Liver (tissue), 9 donors: Measurements from ENCODE around the gene TSPAN17. TPM values are rescaled to one million over a fixed set of nuclear protein-coding genes. Genes with fewer than 3 reads are reported as not detected.

ENCODE experiments used
- DNase-seq: peaks from one replicate; pipeline ENCODE4 v3.0.0-alpha.2; 2017; ENCODE audit warnings: low spot score
- H3K27ac ChIP-seq, 2 donors: one replicate each; pipeline ENCODE4 v1.7.0; 2013; ENCODE audit warnings: inconsistent platforms in 2 of 2, low read length in 2 of 2, control low read depth in 1 of 2, low read depth in 1 of 2, mild to moderate bottlenecking in 1 of 2
- H3K27me3 ChIP-seq, 4 donors: one replicate each; pipeline versions ENCODE4 v1.6.1 to v1.7.0; 2013; ENCODE audit warnings: low read length in 3 of 4, inconsistent platforms in 1 of 4, mild to moderate bottlenecking in 1 of 4, moderate library complexity in 1 of 4; ENCODE audit not compliant: control insufficient read depth in 4 of 4, insufficient read depth in 4 of 4
- H3K36me3 ChIP-seq, 4 donors: one replicate each; pipeline versions ENCODE4 v1.6.1 to v1.7.0; 2013; ENCODE audit warnings: low read length in 3 of 4, mild to moderate bottlenecking in 3 of 4, low read depth in 1 of 4, moderate library complexity in 1 of 4; ENCODE audit not compliant: control insufficient read depth in 4 of 4, insufficient read depth in 3 of 4
- H3K4me1 ChIP-seq, 4 donors: one replicate each; pipeline versions ENCODE4 v1.6.1 to v1.7.0; 2013; ENCODE audit warnings: low read length in 3 of 4, mild to moderate bottlenecking in 3 of 4, moderate library complexity in 1 of 4; ENCODE audit not compliant: control insufficient read depth in 4 of 4, insufficient read depth in 4 of 4
- H3K4me3 ChIP-seq, 3 donors: one replicate each; pipeline versions ENCODE4 v1.6.1 to v1.7.0; 2013; ENCODE audit warnings: low read length in 3 of 3, control low read depth in 1 of 3, low read depth in 1 of 3, mild to moderate bottlenecking in 1 of 3
- H3K9ac ChIP-seq, 2 donors: one replicate each; pipeline ENCODE4 v1.7.0; 2013; ENCODE audit warnings: low read length in 2 of 2, mild to moderate bottlenecking in 2 of 2, moderate library complexity in 2 of 2, control low read depth in 1 of 2, low read depth in 1 of 2
- H3K9me3 ChIP-seq, 4 donors: one replicate each; pipeline versions ENCODE4 v1.6.1 to v1.7.0; 2013; ENCODE audit warnings: low read length in 3 of 4; ENCODE audit not compliant: control insufficient read depth in 4 of 4
- EGR1 ChIP-seq, 2 donors: IDR thresholded peaks; 2 replicates each; pipeline ENCODE4 v1.6.1; 2016 to 2018; ENCODE audit warnings: antibody characterized with exemption in 2 of 2, low read depth in 2 of 2
- FOXA1 ChIP-seq: IDR thresholded peaks from 2 replicates; pipeline ENCODE4 v1.6.1; 2016; ENCODE audit warnings: antibody characterized with exemption
- FOXA2 ChIP-seq: IDR thresholded peaks from 2 replicates; pipeline ENCODE4 v1.6.1; 2016; ENCODE audit warnings: antibody characterized with exemption
- GABPA ChIP-seq, 2 donors: IDR thresholded peaks in 1 of 2; conservative IDR thresholded peaks in 1 of 2; 2 replicates each; pipeline ENCODE4 v1.6.1; 2016; ENCODE audit warnings: antibody characterized with exemption in 2 of 2, mild to moderate bottlenecking in 1 of 2, moderate library complexity in 1 of 2
- HNF4A ChIP-seq, 2 donors: conservative IDR thresholded peaks; 2 replicates each; pipeline ENCODE4 v1.6.1; 2016; ENCODE audit warnings: antibody characterized with exemption in 2 of 2, mild to moderate bottlenecking in 2 of 2
- HNF4G ChIP-seq: IDR thresholded peaks from 2 replicates; pipeline ENCODE4 v1.6.1; 2016; ENCODE audit warnings: antibody characterized with exemption
- JUND ChIP-seq, 2 donors: IDR thresholded peaks; 2 replicates each; pipeline ENCODE4 v1.6.1; 2016; ENCODE audit warnings: antibody characterized with exemption in 2 of 2
- NR2F2 ChIP-seq: IDR thresholded peaks from 2 replicates; pipeline ENCODE4 v1.6.1; 2016; ENCODE audit warnings: antibody characterized with exemption
- RAD21 ChIP-seq, 2 donors: IDR thresholded peaks; 2 replicates each; pipeline ENCODE4 v1.6.1; 2016; ENCODE audit warnings: antibody characterized with exemption in 2 of 2, mild to moderate bottlenecking in 2 of 2
- RXRA ChIP-seq, 2 donors: IDR thresholded peaks; 2 replicates each; pipeline ENCODE4 v1.6.1; 2017 to 2018; ENCODE audit warnings: antibody characterized with exemption in 2 of 2, mild to moderate bottlenecking in 1 of 2
- SP1 ChIP-seq: IDR thresholded peaks from 2 replicates; pipeline ENCODE4 v1.6.1; 2018; ENCODE audit warnings: antibody characterized with exemption, mild to moderate bottlenecking
- TAF1 ChIP-seq: conservative IDR thresholded peaks from 2 replicates; pipeline ENCODE4 v1.6.1; 2016; ENCODE audit warnings: antibody characterized with exemption, mild to moderate bottlenecking
- YY1 ChIP-seq: IDR thresholded peaks from 2 replicates; pipeline ENCODE4 v1.6.1; 2016; ENCODE audit warnings: antibody characterized with exemption, mild to moderate bottlenecking
- WGBS: extraction: QIAGEN DNeasy Blood & Tissue Kit; methylation state at CpG from one replicate; pipeline ENCODE4 v1.1.7; 2013; 5-methylcytosine and 5-hydroxymethylcytosine counted together
- polyA plus RNA-seq, 2 donors: library from polyadenylated mRNA; stranded (reverse) in 1 of 2; unstranded in 1 of 2; fragments of 200-250 nt in 1 of 2; fragments of >200 nt in 1 of 2; fragmentation: Nextera tagmentation in 1 of 2; extraction: Ambion mirVana in 1 of 2; gene quantifications; one replicate each; pipeline versions ENCODE4 v1.2.1 to v1.2.3, GENCODE V29; 2013 to 2015
- total RNA-seq, 2 donors: library from RNA; depleted of rRNA; stranded (reverse); fragments of >200 nt; gene quantifications; one replicate each; pipeline ENCODE4 v1.2.3, GENCODE V29; 2014
- TF ChIP-seq, protein P1 (sequence below): IDR thresholded peaks from 2 replicates; pipeline ENCODE4 v1.6.1; 2016; ENCODE audit warnings: antibody characterized with exemption
- TF ChIP-seq, protein P2 (sequence below): IDR thresholded peaks from 2 replicates; pipeline ENCODE4 v1.6.1; 2016; ENCODE audit warnings: antibody characterized with exemption
- TF ChIP-seq, protein P3 (sequence below): IDR thresholded peaks from 2 replicates; pipeline ENCODE4 v1.6.1; 2016; ENCODE audit warnings: antibody characterized with exemption, mild to moderate bottlenecking
- TF ChIP-seq, protein P4 (sequence below): fragments of 150-350 bp; IDR thresholded peaks from 2 replicates; pipeline ENCODE4 v1.5.1; 2017; ENCODE audit warnings: improper control_type of control experiment, low read depth, low read length; ENCODE audit not compliant: missing input control
- TF ChIP-seq, protein P5 (sequence below): IDR thresholded peaks from 2 replicates; pipeline ENCODE4 v1.6.1; 2016; ENCODE audit warnings: antibody characterized with exemption
- donor health status: healthy.
- donor health status: healthy.
- donor health status: healthy.
- donor health status: healthy.
- donor health status: healthy.

TSPAN17 gene
- total and polyA plus RNA-seq, 4 donors: 5.7 to 43.4 (median 16.2) TPM

DNA sequence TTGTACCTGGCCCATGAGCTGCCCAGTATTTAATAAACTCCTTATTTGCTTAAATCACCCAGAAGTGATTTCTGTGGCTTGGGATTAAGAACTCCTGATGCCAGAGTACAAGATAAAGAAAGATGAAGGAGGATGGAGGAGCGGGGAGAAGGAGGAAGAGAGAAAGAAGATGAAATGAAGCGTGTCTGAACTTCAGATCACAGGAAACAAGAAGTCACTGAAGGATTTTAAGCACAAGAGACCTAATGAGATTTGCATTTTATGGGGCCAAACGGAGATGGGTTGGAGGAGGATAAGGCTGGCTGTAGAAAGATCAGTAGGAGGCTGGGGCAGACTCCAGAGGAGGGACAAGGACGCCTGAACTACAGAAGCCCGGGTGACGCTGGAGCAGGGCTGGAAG lies 13.7 kb upstream of the TSPAN17 start (continued):
- TF ChIP-seq HNF4G (no peak), RXRA (IDR thresholded peaks at IDR 0.05) (no peak), RAD21 (IDR thresholded peaks at IDR 0.05) (no peak)

DNA sequence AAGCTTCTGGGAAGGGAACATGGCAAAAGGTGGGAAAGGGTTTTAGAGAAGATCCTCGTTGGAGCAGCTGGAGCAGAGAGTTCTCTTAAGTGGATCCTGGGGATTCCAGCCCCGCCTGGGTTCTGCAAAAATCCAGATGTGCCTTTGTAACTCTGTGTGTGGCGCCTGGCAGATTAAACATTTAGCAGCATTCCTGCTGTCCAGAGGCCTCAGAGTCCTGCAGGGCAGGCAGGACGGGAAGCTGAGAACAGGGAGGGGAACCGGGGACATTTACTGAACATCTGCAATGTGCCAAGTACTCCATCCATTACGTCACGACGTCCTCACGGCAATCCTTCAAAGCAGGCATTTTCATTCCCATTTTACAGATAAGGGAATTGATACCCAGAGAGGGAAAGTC lies 10.9 kb upstream of the TSPAN17 start:
- TF ChIP-seq JUND (IDR thresholded peaks at IDR 0.05) (no peak), SP1 (no peak), GABPA (IDR thresholded peaks at IDR 0.05 in 1 of 2, conservative IDR thresholded peaks at IDR 0.05 in 1 of 2) (no peak)
- Histone ChIP-seq H3K4me1 (no peaks in the 10 kb centered on the region), H3K27ac (no peak overlapping the region), H3K4me3 (no peak overlapping the region), H3K36me3 (no peaks in the 10 kb centered on the region), H3K9me3 (no peaks in the 10 kb centered on the region), H3K9ac (no peak overlapping the region), H3K27me3 (peaks cover 0 to 3% (median 1%) of the 10 kb centered on the region in 4 donors)
- WGBS: 48% methylated on average over 9 of the region's 9 CpGs
- no peak for DNase-seq

DNA sequence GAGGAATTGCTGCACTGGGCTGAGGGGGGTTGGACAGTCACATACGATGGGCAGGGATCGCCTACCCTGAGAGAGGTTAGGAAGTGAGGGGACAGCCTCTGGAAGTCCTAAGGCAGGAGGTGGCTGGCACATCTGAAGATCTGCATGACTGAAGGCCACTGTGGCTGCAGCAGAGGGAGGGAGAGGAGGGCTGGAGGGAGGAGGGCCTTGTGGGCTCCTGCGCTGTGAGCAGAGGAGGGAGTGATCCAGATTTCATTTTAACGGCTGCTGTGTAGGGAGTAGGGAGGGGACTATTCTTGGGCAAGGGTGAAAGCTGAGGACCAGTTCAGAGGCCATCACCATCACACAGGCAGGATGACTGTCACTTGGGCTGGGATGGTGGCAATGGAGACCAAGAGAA lies 9.7 kb upstream of the TSPAN17 start:
- no peak for DNase-seq
- Histone ChIP-seq H3K36me3 (no peaks in the 10 kb centered on the region), H3K27ac (no peak overlapping the region), H3K4me1 (no peaks in the 10 kb centered on the region), H3K4me3 (no peak overlapping the region), H3K27me3 (peaks cover 0 to 3% (median 1%) of the 10 kb centered on the region in 4 donors), H3K9ac (no peak overlapping the region), H3K9me3 (no peaks in the 10 kb centered on the region)
- 68% methylated on average over 4 of the region's 4 CpGs for WGBS
- TF ChIP-seq EGR1 (IDR thresholded peaks at IDR 0.05; ENCODE audit: low read depth in 2 of 2): no peak
- TF ChIP-seq, protein P1, sequence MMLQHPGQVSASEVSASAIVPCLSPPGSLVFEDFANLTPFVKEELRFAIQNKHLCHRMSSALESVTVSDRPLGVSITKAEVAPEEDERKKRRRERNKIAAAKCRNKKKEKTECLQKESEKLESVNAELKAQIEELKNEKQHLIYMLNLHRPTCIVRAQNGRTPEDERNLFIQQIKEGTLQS: no peak
- TF ChIP-seq TAF1: no peak
- TF ChIP-seq FOXA2: no peak
- TF ChIP-seq, protein P2, sequence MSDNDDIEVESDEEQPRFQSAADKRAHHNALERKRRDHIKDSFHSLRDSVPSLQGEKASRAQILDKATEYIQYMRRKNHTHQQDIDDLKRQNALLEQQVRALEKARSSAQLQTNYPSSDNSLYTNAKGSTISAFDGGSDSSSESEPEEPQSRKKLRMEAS: no peak

DNA sequence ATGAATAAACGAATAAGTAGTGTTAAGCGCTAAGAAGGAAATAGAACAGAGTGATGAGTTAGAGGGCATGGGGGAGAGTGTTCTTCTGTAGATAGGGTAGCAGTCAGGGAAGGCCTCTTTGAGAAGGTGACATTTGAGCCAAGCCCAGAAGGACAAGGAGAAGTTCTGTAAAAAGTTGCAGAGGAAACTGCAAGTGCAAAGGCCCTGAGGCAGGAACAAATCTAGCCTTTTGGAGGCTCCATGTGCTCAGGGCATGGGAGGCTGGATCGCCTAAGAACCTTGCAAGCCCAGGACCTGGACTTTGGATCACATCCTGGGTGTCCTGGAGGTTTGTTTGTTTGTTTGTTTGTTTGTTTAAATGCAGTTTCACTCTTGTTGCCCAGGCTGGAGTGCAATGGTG lies 8.8 kb upstream of the TSPAN17 start:
- no peaks in the 10 kb centered on the region for H3K36me3 ChIP-seq
- TF ChIP-seq SP1 (no peak), FOXA1 (no peak), RXRA (IDR thresholded peaks at IDR 0.05) (no peak), GABPA (IDR thresholded peaks at IDR 0.05 in 1 of 2, conservative IDR thresholded peaks at IDR 0.05 in 1 of 2) (no peak), HNF4G (no peak), TAF1 (no peak), NR2F2 (no peak), RAD21 (IDR thresholded peaks at IDR 0.05) (no peak), EGR1 (IDR thresholded peaks at IDR 0.05; ENCODE audit: low read depth in 2 of 2) (no peak), HNF4A (conservative IDR thresholded peaks at IDR 0.05) (no peak), YY1 (no peak), FOXA2 (no peak)
- TF ChIP-seq, protein P3, sequence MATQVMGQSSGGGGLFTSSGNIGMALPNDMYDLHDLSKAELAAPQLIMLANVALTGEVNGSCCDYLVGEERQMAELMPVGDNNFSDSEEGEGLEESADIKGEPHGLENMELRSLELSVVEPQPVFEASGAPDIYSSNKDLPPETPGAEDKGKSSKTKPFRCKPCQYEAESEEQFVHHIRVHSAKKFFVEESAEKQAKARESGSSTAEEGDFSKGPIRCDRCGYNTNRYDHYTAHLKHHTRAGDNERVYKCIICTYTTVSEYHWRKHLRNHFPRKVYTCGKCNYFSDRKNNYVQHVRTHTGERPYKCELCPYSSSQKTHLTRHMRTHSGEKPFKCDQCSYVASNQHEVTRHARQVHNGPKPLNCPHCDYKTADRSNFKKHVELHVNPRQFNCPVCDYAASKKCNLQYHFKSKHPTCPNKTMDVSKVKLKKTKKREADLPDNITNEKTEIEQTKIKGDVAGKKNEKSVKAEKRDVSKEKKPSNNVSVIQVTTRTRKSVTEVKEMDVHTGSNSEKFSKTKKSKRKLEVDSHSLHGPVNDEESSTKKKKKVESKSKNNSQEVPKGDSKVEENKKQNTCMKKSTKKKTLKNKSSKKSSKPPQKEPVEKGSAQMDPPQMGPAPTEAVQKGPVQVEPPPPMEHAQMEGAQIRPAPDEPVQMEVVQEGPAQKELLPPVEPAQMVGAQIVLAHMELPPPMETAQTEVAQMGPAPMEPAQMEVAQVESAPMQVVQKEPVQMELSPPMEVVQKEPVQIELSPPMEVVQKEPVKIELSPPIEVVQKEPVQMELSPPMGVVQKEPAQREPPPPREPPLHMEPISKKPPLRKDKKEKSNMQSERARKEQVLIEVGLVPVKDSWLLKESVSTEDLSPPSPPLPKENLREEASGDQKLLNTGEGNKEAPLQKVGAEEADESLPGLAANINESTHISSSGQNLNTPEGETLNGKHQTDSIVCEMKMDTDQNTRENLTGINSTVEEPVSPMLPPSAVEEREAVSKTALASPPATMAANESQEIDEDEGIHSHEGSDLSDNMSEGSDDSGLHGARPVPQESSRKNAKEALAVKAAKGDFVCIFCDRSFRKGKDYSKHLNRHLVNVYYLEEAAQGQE: no peak
- TF ChIP-seq, protein P4, sequence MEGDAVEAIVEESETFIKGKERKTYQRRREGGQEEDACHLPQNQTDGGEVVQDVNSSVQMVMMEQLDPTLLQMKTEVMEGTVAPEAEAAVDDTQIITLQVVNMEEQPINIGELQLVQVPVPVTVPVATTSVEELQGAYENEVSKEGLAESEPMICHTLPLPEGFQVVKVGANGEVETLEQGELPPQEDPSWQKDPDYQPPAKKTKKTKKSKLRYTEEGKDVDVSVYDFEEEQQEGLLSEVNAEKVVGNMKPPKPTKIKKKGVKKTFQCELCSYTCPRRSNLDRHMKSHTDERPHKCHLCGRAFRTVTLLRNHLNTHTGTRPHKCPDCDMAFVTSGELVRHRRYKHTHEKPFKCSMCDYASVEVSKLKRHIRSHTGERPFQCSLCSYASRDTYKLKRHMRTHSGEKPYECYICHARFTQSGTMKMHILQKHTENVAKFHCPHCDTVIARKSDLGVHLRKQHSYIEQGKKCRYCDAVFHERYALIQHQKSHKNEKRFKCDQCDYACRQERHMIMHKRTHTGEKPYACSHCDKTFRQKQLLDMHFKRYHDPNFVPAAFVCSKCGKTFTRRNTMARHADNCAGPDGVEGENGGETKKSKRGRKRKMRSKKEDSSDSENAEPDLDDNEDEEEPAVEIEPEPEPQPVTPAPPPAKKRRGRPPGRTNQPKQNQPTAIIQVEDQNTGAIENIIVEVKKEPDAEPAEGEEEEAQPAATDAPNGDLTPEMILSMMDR: no peak
- TF ChIP-seq, protein P2: no peak
- TF ChIP-seq, protein P5, sequence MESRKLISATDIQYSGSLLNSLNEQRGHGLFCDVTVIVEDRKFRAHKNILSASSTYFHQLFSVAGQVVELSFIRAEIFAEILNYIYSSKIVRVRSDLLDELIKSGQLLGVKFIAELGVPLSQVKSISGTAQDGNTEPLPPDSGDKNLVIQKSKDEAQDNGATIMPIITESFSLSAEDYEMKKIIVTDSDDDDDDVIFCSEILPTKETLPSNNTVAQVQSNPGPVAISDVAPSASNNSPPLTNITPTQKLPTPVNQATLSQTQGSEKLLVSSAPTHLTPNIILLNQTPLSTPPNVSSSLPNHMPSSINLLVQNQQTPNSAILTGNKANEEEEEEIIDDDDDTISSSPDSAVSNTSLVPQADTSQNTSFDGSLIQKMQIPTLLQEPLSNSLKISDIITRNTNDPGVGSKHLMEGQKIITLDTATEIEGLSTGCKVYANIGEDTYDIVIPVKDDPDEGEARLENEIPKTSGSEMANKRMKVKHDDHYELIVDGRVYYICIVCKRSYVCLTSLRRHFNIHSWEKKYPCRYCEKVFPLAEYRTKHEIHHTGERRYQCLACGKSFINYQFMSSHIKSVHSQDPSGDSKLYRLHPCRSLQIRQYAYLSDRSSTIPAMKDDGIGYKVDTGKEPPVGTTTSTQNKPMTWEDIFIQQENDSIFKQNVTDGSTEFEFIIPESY: no peak
- no peak overlapping the region for H3K4me3 ChIP-seq
- H3K4me1 ChIP-seq: no peaks in the 10 kb centered on the region
- H3K27ac ChIP-seq: no peak overlapping the region
- no peaks in the 10 kb centered on the region for H3K9me3 ChIP-seq
- no peak overlapping the region for H3K9ac ChIP-seq
- WGBS: 95% methylated on average over 3 of the region's 3 CpGs
- DNase-seq: no peak
- H3K27me3 ChIP-seq: peaks cover 0 to 3% (median 1%) of the 10 kb centered on the region in 4 donors
